ENCODE measurements around the gene APBA2.

DNA sequence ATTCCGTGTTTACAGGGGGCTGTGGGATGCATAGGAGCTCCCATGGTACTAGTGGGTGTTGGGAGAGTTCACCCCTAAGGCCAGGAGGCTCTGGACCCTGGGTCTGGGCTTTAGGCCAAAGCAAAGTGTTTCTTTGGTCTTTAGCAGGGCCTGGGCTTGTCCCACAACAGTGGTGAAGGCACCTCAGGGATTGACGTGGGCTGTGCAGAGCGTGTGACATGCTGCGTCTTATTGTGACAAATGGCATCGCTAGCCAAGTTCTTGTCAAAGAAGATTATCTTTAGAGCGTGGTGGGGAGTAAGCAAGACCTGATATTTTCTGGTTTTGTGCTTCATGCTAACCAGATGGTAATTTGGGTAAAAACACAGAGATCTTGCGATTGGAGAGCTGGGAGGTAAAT lies 170.1 kb downstream of the APBA2 start:
- TF ChIP-seq, protein P1, sequence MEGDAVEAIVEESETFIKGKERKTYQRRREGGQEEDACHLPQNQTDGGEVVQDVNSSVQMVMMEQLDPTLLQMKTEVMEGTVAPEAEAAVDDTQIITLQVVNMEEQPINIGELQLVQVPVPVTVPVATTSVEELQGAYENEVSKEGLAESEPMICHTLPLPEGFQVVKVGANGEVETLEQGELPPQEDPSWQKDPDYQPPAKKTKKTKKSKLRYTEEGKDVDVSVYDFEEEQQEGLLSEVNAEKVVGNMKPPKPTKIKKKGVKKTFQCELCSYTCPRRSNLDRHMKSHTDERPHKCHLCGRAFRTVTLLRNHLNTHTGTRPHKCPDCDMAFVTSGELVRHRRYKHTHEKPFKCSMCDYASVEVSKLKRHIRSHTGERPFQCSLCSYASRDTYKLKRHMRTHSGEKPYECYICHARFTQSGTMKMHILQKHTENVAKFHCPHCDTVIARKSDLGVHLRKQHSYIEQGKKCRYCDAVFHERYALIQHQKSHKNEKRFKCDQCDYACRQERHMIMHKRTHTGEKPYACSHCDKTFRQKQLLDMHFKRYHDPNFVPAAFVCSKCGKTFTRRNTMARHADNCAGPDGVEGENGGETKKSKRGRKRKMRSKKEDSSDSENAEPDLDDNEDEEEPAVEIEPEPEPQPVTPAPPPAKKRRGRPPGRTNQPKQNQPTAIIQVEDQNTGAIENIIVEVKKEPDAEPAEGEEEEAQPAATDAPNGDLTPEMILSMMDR (IDR thresholded peaks at IDR 0.05) = no peak
- no peak for TF ChIP-seq POLR2A (IDR thresholded peaks at IDR 0.05)

All from tibial nerve (tissue), 3 donors.